Measurements from ENCODE around the gene ZNF414.

GRCh38 chr19:8510589-8511115 lies 3.3 kb downstream of the ZNF414 start:
- TF ChIP-seq CTCF (conservative IDR thresholded peaks at IDR 0.05) (no peak), EZH2 (IDR thresholded peaks at IDR 0.05; ENCODE audit: low read depth) (no peak)
